A549 (cell line): ENCODE measurements around the gene PPP1R12C. TPM values are rescaled to one million over a fixed set of nuclear protein-coding genes. Genes with fewer than 3 reads are reported as not detected.

Experiments
- ATAC-seq, 2 experiments: fragments of 200-7000 bp in 1 of 2; fragments of >200 bp in 1 of 2; cut with Nextera tagmentation in 1 of 2; cut with Tn5 transposase in 1 of 2; 3 replicates each; pipeline versions ENCODE4 v1.8.0 to v1.9.1; 2018 to 2020; ENCODE audit warnings: mild to moderate bottlenecking in 1 of 2, moderate library complexity in 1 of 2
- CTCF ChIA-PET: fragments of 300-600 bp; sonication (Branson Sonifier 250); formaldehyde crosslinking; extraction: SDS; loops from one replicate; lab custom pipeline; 2021; ENCODE audit warnings: antibody characterized with exemption, inconsistent platforms; lab: Yijun Ruan, JAX
- POLR2A ChIA-PET: fragments of 350-600 bp; formaldehyde crosslinking; extraction: SDS; loops from one replicate; lab custom pipeline; 2021; ENCODE audit warnings: antibody characterized with exemption, inconsistent platforms; lab: Yijun Ruan, JAX
- DNase-seq, 2 experiments: peaks; one replicate each; pipeline versions ENCODE4 v3.0.0 to v3.0.0-alpha.2; 2011 to 2016; ENCODE audit warnings: low read depth in 1 of 2, low spot score in 1 of 2
- FAIRE-seq: peaks from 2 replicates; lab custom pipeline; 2011; peaks lifted over from hg19 to GRCh38; lab: Jason Lieb, UNC
- H3K27ac ChIP-seq, 2 experiments: fragments of >200 bp; sonication (Bioruptor Twin); formaldehyde crosslinking; 3 replicates each; pipeline ENCODE4 v1.5.1; 2016 to 2017
- H3K4me1 ChIP-seq: fragments of >200 bp; sonication (Bioruptor Twin); formaldehyde crosslinking; 3 replicates; pipeline ENCODE4 v1.6.1; 2016
- H3K4me2 ChIP-seq: fragments of >200 bp; sonication (Bioruptor Twin); formaldehyde crosslinking; 3 replicates; pipeline ENCODE4 v1.6.1; 2016
- H3K4me3 ChIP-seq: fragments of >200 bp; sonication (Bioruptor Twin); formaldehyde crosslinking; 3 replicates; pipeline ENCODE4 v1.5.1; 2016
- H3K9me3 ChIP-seq: fragments of >200 bp; sonication (Bioruptor Twin); formaldehyde crosslinking; 3 replicates; pipeline ENCODE4 v1.6.1; 2016
- CBX8 ChIP-seq: fragments of 200-600 bp; sonication (generic); IDR thresholded peaks from 2 replicates; pipeline ENCODE4 v1.6.1; 2016
- CHD2 ChIP-seq: fragments of 150-350 bp; IDR thresholded peaks from 2 replicates; pipeline ENCODE4 v1.6.1; 2014; ENCODE audit warnings: low read length; ENCODE audit not compliant: partially characterized antibody
- EHF ChIP-seq: fragments of 250-450 bp; sonication (Bioruptor Pico); IDR thresholded peaks from 2 replicates; pipeline ENCODE4 v1.5.0; 2020; ENCODE audit warnings: mild to moderate bottlenecking
- EHMT2 ChIP-seq: fragments of 200-600 bp; sonication (generic); IDR thresholded peaks from 2 replicates; pipeline ENCODE4 v1.6.1; 2016; ENCODE audit warnings: antibody characterized with exemption, low read depth, mild to moderate bottlenecking, moderate library complexity
- ELK1 ChIP-seq: fragments of 150-350 bp; IDR thresholded peaks from 2 replicates; pipeline ENCODE4 v1.6.1; 2014; ENCODE audit warnings: low read depth, mild to moderate bottlenecking, low read length
- EP300 ChIP-seq, 2 experiments: fragments of >200 bp; sonication (Bioruptor Twin); formaldehyde crosslinking; IDR thresholded peaks; 2 replicates in 1 of 2; 3 replicates in 1 of 2; pipeline ENCODE4 v1.6.1; 2016 to 2017
- ESRRA ChIP-seq: fragments of 150-350 bp; IDR thresholded peaks from 2 replicates; pipeline ENCODE4 v1.6.1; 2014; ENCODE audit warnings: mild to moderate bottlenecking, low read length, borderline replicate concordance
- GATA3 ChIP-seq: IDR thresholded peaks from 2 replicates; pipeline ENCODE4 v1.6.1; 2012; ENCODE audit warnings: borderline replicate concordance
- HMGXB4 ChIP-seq: fragments of 250-450 bp; sonication (Bioruptor Pico); IDR thresholded peaks from 2 replicates; pipeline ENCODE4 v1.5.0; 2021; ENCODE audit warnings: mild to moderate bottlenecking, moderate library complexity, borderline replicate concordance
- HOXA7 ChIP-seq: fragments of 250-450 bp; sonication (Bioruptor Pico); IDR thresholded peaks from 2 replicates; pipeline ENCODE4 v1.5.0; 2020; ENCODE audit warnings: mild to moderate bottlenecking, moderate library complexity
- KDM5A ChIP-seq: fragments of 200-600 bp; sonication (generic); IDR thresholded peaks from 2 replicates; pipeline ENCODE4 v1.6.1; 2016; ENCODE audit warnings: antibody characterized with exemption, mild to moderate bottlenecking
- NPAS2 ChIP-seq: fragments of 250-450 bp; sonication (Bioruptor Pico); IDR thresholded peaks from 2 replicates; pipeline ENCODE4 v1.8.0; 2022; ENCODE audit warnings: mild to moderate bottlenecking, moderate library complexity, borderline replicate concordance
- PBX3 ChIP-seq: IDR thresholded peaks from 2 replicates; pipeline ENCODE4 v1.6.1; 2012
- POLR2AphosphoS2 ChIP-seq: conservative IDR thresholded peaks from 2 replicates; pipeline ENCODE4 v1.6.1; 2012; ENCODE audit warnings: low read length, improper control_type of control experiment, inconsistent platforms
- RCOR1 ChIP-seq: fragments of 150-350 bp; IDR thresholded peaks from 2 replicates; pipeline ENCODE4 v1.6.1; 2014; ENCODE audit warnings: antibody characterized with exemption, low read length, low read depth
- SMC3 ChIP-seq: fragments of >200 bp; sonication (Bioruptor Twin); formaldehyde crosslinking; IDR thresholded peaks from 3 replicates; pipeline ENCODE4 v1.6.1; 2018; ENCODE audit warnings: inconsistent platforms
- ZC3H11A ChIP-seq: fragments of 450-650 bp; IDR thresholded peaks from 2 replicates; pipeline ENCODE4 v1.6.1; 2014; ENCODE audit warnings: antibody characterized with exemption, mild to moderate bottlenecking
- ZNF302 ChIP-seq: fragments of 250-450 bp; sonication (Bioruptor Pico); IDR thresholded peaks from 2 replicates; pipeline ENCODE4 v1.9.0; 2021; ENCODE audit warnings: inconsistent platforms, mild to moderate bottlenecking, moderate library complexity
- ZSCAN20 ChIP-seq: fragments of 250-450 bp; sonication (Bioruptor Pico); IDR thresholded peaks from 2 replicates; pipeline ENCODE4 v1.8.0; 2022; ENCODE audit warnings: mild to moderate bottlenecking, moderate library complexity
- WGBS: methylation state at CpG from one replicate; pipeline ENCODE4 v1.1.6; 2017; ENCODE audit errors: missing lambda C conversion rate; 5-methylcytosine and 5-hydroxymethylcytosine counted together
- polyA plus RNA-seq, 4 experiments: library from polyadenylated mRNA; depleted of rRNA in 3 of 4; stranded (reverse); fragments of >200 nt; fragmentation: RNase III in 1 of 4; extraction: RNeasy Plus Mini Kit Qiagen cat#74134 plus additional on column Dnase treatment in 1 of 4; gene quantifications; 2 replicates in 3 of 4; 3 replicates in 1 of 4; pipeline ENCODE4 v1.2.3, GENCODE V29; 2011 to 2017
- TF ChIP-seq, protein P1 (sequence below): fragments of 250-450 bp; sonication (Bioruptor Pico); IDR thresholded peaks from 2 replicates; pipeline ENCODE4 v1.5.0; 2020; ENCODE audit warnings: low read depth, mild to moderate bottlenecking, moderate library complexity

Gene PPP1R12C
- polyA plus RNA-seq, 2 of the 4 experiments (the other 2 are of a cell fraction), result 22.0 to 70.3 TPM

DNA sequence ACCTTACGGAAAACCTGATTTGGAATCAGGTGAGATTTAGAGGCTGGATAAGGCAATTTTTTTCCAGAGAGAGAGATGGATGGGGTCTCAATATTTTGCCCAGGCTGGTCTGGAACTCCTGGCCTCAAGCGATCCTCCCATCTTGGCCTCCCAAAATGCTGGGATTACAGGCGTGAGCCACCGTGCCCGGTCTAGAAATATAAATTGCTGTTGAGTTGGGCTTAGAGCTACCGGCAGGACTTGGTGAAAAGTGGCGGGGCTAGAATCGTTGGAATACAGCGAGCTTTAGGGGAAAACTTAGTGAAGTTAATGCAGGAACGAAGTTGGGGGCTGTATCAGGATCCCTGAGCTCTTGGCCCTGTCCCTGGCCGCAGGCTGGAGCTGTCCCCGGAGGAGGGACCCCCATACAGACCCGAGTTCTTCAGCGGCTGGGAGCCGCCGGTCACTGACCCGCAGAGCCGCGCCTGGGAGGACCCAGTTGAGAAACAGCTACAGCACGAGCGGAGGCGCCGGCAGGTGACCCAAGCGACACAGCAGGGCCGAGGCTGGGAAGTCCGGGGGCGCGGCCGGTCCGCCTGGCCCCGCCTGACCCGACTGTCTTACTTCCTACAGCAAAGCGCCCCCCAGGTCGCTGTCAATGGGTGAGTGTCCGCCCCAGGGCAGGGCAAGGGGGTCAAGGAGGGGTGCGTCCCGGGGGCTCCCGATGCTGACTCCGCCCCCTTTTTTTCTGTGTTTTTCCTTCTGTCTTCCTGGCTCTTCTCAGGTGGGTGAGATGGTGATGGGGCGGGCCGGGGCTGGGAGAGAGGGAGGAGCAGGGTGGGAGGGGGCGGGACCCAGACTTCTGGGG lies 34.2 kb downstream of the PPP1R12C start:
- FAIRE-seq (no peak), ATAC-seq (no peak), DNase-seq (no peak)
- no peaks in the 10 kb centered on the region for H3K9me3 ChIP-seq
- H3K4me3 ChIP-seq, result no peak overlapping the region
- WGBS, result 80% methylated on average over 42 of the region's 42 CpGs
- no peaks in the 10 kb centered on the region for H3K4me1 ChIP-seq
- no peak overlapping the region for H3K4me2 ChIP-seq
- no peak overlapping the region for H3K27ac ChIP-seq
- TF ChIP-seq PBX3 (no peak), ZNF302 (CRISPR knock-in tag) (no peak), EHF (CRISPR knock-in tag) (no peak), HOXA7 (CRISPR knock-in tag) (no peak), RCOR1 (no peak), ESRRA (no peak), EHMT2 (no peak), ELK1 (no peak), NPAS2 (CRISPR knock-in tag) (no peak), SMC3 (no peak), GATA3 (no peak), HMGXB4 (CRISPR knock-in tag) (no peak), CBX8 (no peak)
- TF ChIP-seq, protein P1, sequence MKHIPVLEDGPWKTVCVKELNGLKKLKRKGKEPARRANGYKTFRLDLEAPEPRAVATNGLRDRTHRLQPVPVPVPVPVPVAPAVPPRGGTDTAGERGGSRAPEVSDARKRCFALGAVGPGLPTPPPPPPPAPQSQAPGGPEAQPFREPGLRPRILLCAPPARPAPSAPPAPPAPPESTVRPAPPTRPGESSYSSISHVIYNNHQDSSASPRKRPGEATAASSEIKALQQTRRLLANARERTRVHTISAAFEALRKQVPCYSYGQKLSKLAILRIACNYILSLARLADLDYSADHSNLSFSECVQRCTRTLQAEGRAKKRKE (CRISPR knock-in tag), result no peak
- POLR2A ChIA-PET, result no interaction called here
- CTCF ChIA-PET, result interaction anchor here (0.5 to 6.3 kb wide), 4 partner anchors 9 to 336 kb away, joined by 4 to 44 read pairs (median 4); no protein-coding TSS in a partner anchor

GRCh38 chr19:55082020-55082851 lies 35.2 kb downstream of the PPP1R12C start:
- CTCF ChIA-PET, result interaction anchor here (0.5 to 1.1 kb wide), 3 partner anchors 10 to 337 kb away, joined by 3 to 4 read pairs (median 4); no protein-coding TSS in a partner anchor
- H3K9me3 ChIP-seq, result no peaks in the 10 kb centered on the region
- TF ChIP-seq ZSCAN20, result no peak
- TF ChIP-seq, all 56 proteins: peak for 0
- Histone ChIP-seq H3K4me3 (no peak overlapping the region), H3K4me1 (no peaks in the 10 kb centered on the region), H3K27ac (no peak overlapping the region), H3K4me2 (no peak overlapping the region)
- POLR2A ChIA-PET, result no interaction called here
- peak; percentile 58 to 62 for DNase-seq
- ATAC-seq, result no peak
- 87% methylated on average over 60 of the region's 64 CpGs for WGBS
- no peak for FAIRE-seq

GRCh38 chr19:55081770-55082019 lies 35.7 kb downstream of the PPP1R12C start:
- POLR2A ChIA-PET, result no interaction called here
- DNase-seq (no peak), FAIRE-seq (no peak), ATAC-seq (no peak)
- 94% methylated on average over 22 of the region's 22 CpGs for WGBS
- no peaks in the 10 kb centered on the region for H3K4me1 ChIP-seq
- peak overlapping the region; percentile 87; the same call in 2 of the 3 replicates for H3K4me2 ChIP-seq
- CTCF ChIA-PET, result interaction anchor here (0.6 kb wide), 1 partner anchor 25 kb away, joined by 3 read pairs; no protein-coding TSS in a partner anchor
- no peak overlapping the region for H3K27ac ChIP-seq
- no peak for TF ChIP-seq CHD2
- TF ChIP-seq KDM5A, result no peak
- TF ChIP-seq POLR2AphosphoS2, result no peak
- TF ChIP-seq CBX8, result no peak
- no peak for TF ChIP-seq ESRRA
- no peak for TF ChIP-seq EP300 (IDR thresholded peaks at IDR 0.05)
- no peak for TF ChIP-seq ZC3H11A
- TF ChIP-seq, protein P1 (CRISPR knock-in tag), result no peak
- no peak for TF ChIP-seq EHMT2
- H3K9me3 ChIP-seq, result no peaks in the 10 kb centered on the region
- peak overlapping the region; percentile 43; the same call in 1 of the 3 replicates for H3K4me3 ChIP-seq
